Heart left ventricle (tissue), 13 donors: ENCODE data around the gene PLAC9.

Source experiments
- CTCF ChIP-seq, 12 donors: fragments of 200-600 bp; sonication (generic) in 4 of 12; IDR thresholded peaks; one replicate each; pipeline versions ENCODE4 v1.5.0 to v1.8.0; 2018 to 2022; ENCODE audit warnings: antibody characterized with exemption in 12 of 12, mild to moderate bottlenecking in 5 of 12
- POLR2A ChIP-seq, 2 donors: fragments of 450-650 bp; IDR thresholded peaks; one replicate each; pipeline ENCODE4 v1.6.1; 2017; ENCODE audit warnings: antibody characterized with exemption in 2 of 2, mild to moderate bottlenecking in 2 of 2, moderate library complexity in 2 of 2
- donor health status: ischemic (EF 13 %, LVEDD 7.1; RV severe dilation, severe dysfunction).
- donor health status: DM: no; HTN: yes; CAD: no.
- donor health status: DM: no; HTN: no; CAD: no.
- donor health status: ischemic (EF 25% LVEDD 6.9; RV normal size, moderate dysfunction).
- donor health status: ischemic (EF 25% LVEDD 5.7; RV mildly dilated, moderate dysfunction).
- donor health status: ischemic (EF 35%, LVEDD 5.7; RV mildly dilated, moderate dysfunction).
- donor health status: nonischemic (EF 11% LVEDD 7.7; RV severe dilation, severe dysfunction).
- donor health status: DM: yes; HTN: yes; CAD: no.
- donor health status: PGD.
- donor health status: ischemic (EF 29% LVEDD 5.4; RV normal size, mild dysfunction).
- donor health status: nonischemic (EF 23%, LVEDD 6.1; RV moderate dilation, normal function).

- TF ChIP-seq CTCF (IDR thresholded peaks at IDR 0.05) (no peak), POLR2A (IDR thresholded peaks at IDR 0.05) (no peak)
Observed at GRCh38 chr10:80152820-80153219, 20.3 kb downstream of the PLAC9 start.
